Nephron (organoid): ENCODE measurements around the gene SH3TC2.

Experiments
- H3K27ac Mint-ChIP-seq, 3 experiments: 2 replicates each; pipeline ENCODE4 v1.8.0; 2020; ENCODE audit warnings: mixed read lengths in 3 of 3, mild to moderate bottlenecking in 2 of 3, moderate library complexity in 1 of 3
- H3K27me3 Mint-ChIP-seq: 2 replicates; pipeline ENCODE4 v1.8.0; 2021; ENCODE audit warnings: low read depth, mild to moderate bottlenecking, moderate library complexity, mixed read lengths
- H3K36me3 Mint-ChIP-seq: 2 replicates; pipeline ENCODE4 v1.8.0; 2020; ENCODE audit warnings: low read depth, mixed read lengths
- H3K4me1 Mint-ChIP-seq: 2 replicates; pipeline ENCODE4 v1.8.0; 2020; ENCODE audit warnings: mixed read lengths
- H3K4me3 Mint-ChIP-seq, 3 experiments: 2 replicates each; pipeline ENCODE4 v1.8.0; 2020; ENCODE audit warnings: mild to moderate bottlenecking in 3 of 3, mixed read lengths in 3 of 3, moderate library complexity in 2 of 3
- H3K9me3 Mint-ChIP-seq: 2 replicates; pipeline ENCODE4 v1.8.0; 2020; ENCODE audit warnings: mixed read lengths
- CTCF ChIP-seq, 3 experiments: fragments of 200-600 bp; sonication (generic); IDR thresholded peaks; one replicate each; pipeline ENCODE4 v1.5.0; 2021; ENCODE audit warnings: antibody characterized with exemption in 3 of 3; ENCODE audit not compliant: unreplicated experiment in 3 of 3

SH3TC2 gene

GRCh38 chr5:149024943-149025342, 37.9 kb downstream of the SH3TC2 start:
- H3K4me3 Mint-ChIP-seq = no peak overlapping the region
- H3K27ac Mint-ChIP-seq = no peak overlapping the region
- H3K27me3 Mint-ChIP-seq = peaks cover 4% of the 10 kb centered on the region
- no peaks in the 10 kb centered on the region for H3K4me1 Mint-ChIP-seq
- TF ChIP-seq CTCF (IDR thresholded peaks at IDR 0.05; ENCODE audit: unreplicated experiment in 3 of 3) = no peak
- H3K36me3 Mint-ChIP-seq = no peaks in the 10 kb centered on the region
- no peaks in the 10 kb centered on the region for H3K9me3 Mint-ChIP-seq

- peaks cover 4% of the 10 kb centered on the region for H3K27me3 Mint-ChIP-seq
- H3K27ac Mint-ChIP-seq = no peak overlapping the region
- TF ChIP-seq CTCF (IDR thresholded peaks at IDR 0.05; ENCODE audit: unreplicated experiment in 3 of 3) = no peak
- H3K4me3 Mint-ChIP-seq = no peak overlapping the region
- H3K36me3 Mint-ChIP-seq = no peaks in the 10 kb centered on the region
- peaks cover 4% of the 10 kb centered on the region for H3K4me1 Mint-ChIP-seq
- H3K9me3 Mint-ChIP-seq = no peaks in the 10 kb centered on the region
These were observed 38.4 kb downstream of the SH3TC2 start for GRCh38 chr5:149024477-149024876.

- H3K4me3 Mint-ChIP-seq = no peak overlapping the region
- peaks cover 14% of the 10 kb centered on the region for H3K4me1 Mint-ChIP-seq
- H3K9me3 Mint-ChIP-seq = no peaks in the 10 kb centered on the region
- peaks cover 7% of the 10 kb centered on the region for H3K27me3 Mint-ChIP-seq
- no peak for TF ChIP-seq CTCF (IDR thresholded peaks at IDR 0.05; ENCODE audit: unreplicated experiment in 3 of 3)
- no peaks in the 10 kb centered on the region for H3K36me3 Mint-ChIP-seq
- no peak overlapping the region for H3K27ac Mint-ChIP-seq
These were observed 40.7 kb downstream of the SH3TC2 start for GRCh38 chr5:149022200-149022599.

- H3K36me3 Mint-ChIP-seq = no peaks in the 10 kb centered on the region
- no peaks in the 10 kb centered on the region for H3K9me3 Mint-ChIP-seq
- no peak overlapping the region for H3K4me3 Mint-ChIP-seq
- TF ChIP-seq CTCF (IDR thresholded peaks at IDR 0.05; ENCODE audit: unreplicated experiment in 3 of 3) = no peak
- H3K27ac Mint-ChIP-seq = peak overlapping the region in 1 of 3 experiments; percentile 44
- H3K4me1 Mint-ChIP-seq = peaks cover 23% of the 10 kb centered on the region
- H3K27me3 Mint-ChIP-seq = peaks cover 4% of the 10 kb centered on the region
These were observed 43.2 kb downstream of the SH3TC2 start for GRCh38 chr5:149019679-149020078.

- Mint-ChIP-seq H3K36me3 (no peaks in the 10 kb centered on the region), H3K9me3 (no peaks in the 10 kb centered on the region), H3K4me1 (peaks cover 26% of the 10 kb centered on the region), H3K4me3 (no peak overlapping the region), H3K27ac (peak overlapping the region in 2 of 3 experiments; percentile 6 to 53), H3K27me3 (peaks cover 4% of the 10 kb centered on the region)
- no peak for TF ChIP-seq CTCF (IDR thresholded peaks at IDR 0.05; ENCODE audit: unreplicated experiment in 3 of 3)
These were observed 43.9 kb downstream of the SH3TC2 start for GRCh38 chr5:149018909-149019443.

- no peaks in the 10 kb centered on the region for H3K36me3 Mint-ChIP-seq
- H3K4me3 Mint-ChIP-seq = no peak overlapping the region
- peaks cover 4% of the 10 kb centered on the region for H3K27me3 Mint-ChIP-seq
- no peak for TF ChIP-seq CTCF (IDR thresholded peaks at IDR 0.05; ENCODE audit: unreplicated experiment in 3 of 3)
- H3K9me3 Mint-ChIP-seq = no peaks in the 10 kb centered on the region
- H3K4me1 Mint-ChIP-seq = peaks cover 26% of the 10 kb centered on the region
- H3K27ac Mint-ChIP-seq = no peak overlapping the region
These were observed 45.2 kb downstream of the SH3TC2 start for GRCh38 chr5:149017636-149018035.
